RWPE1 (cell line): Measurements from ENCODE around the gene STARD13.

Source experiments
- CTCF ChIA-PET: fragments of 350-600 bp; sonication (Branson Sonifier 250); formaldehyde crosslinking; extraction: SDS; loops from one replicate; lab custom pipeline; 2021; lab: Yijun Ruan, JAX
- POLR2A ChIA-PET: fragments of 400-600 bp; formaldehyde crosslinking; extraction: SDS; loops from one replicate; lab custom pipeline; 2020; ENCODE audit warnings: antibody characterized with exemption; ENCODE audit not compliant: low non-redundant PET; lab: Yijun Ruan, JAX
- DNase-seq: peaks from one replicate; pipeline ENCODE4 v3.0.0; 2012; ENCODE audit warnings: low spot score
- H3K27ac ChIP-seq: fragments of 450-650 bp; 2 replicates; pipeline ENCODE4 v1.5.1; 2017
- CTCF ChIP-seq: fragments of 450-650 bp; conservative IDR thresholded peaks from 2 replicates; pipeline ENCODE4 v1.5.1; 2017; ENCODE audit warnings: low read depth, mild to moderate bottlenecking

The STARD13 gene

GRCh38 chr13:33147832-33148231, 137.7 kb downstream of the STARD13 start:
- CTCF ChIA-PET, result no interaction called here
- H3K27ac ChIP-seq, result no peak overlapping the region
- POLR2A ChIA-PET, result no interaction called here
- no peak for TF ChIP-seq CTCF
- no peak for DNase-seq

GRCh38 chr13:33146843-33147611, 138.5 kb downstream of the STARD13 start:
- H3K27ac ChIP-seq, result no peak overlapping the region
- DNase-seq, result no peak

GRCh38 chr13:33145667-33146066, 139.9 kb downstream of the STARD13 start:
- DNase-seq, result no peak
- TF ChIP-seq CTCF, result no peak
- CTCF ChIA-PET, result no interaction called here
- no peak overlapping the region for H3K27ac ChIP-seq
- POLR2A ChIA-PET, result no interaction called here

More at GRCh38 chr13:33146843-33147611, 138.5 kb downstream of the STARD13 start:
- ChIA-PET POLR2A (no interaction called here), CTCF (interaction anchor here (0.6 to 1.1 kb wide), 2 partner anchors 10 to 1004 kb away, joined by 4 to 6 read pairs; no protein-coding TSS in a partner anchor)
- no peak for TF ChIP-seq CTCF

GRCh38 chr13:33144358-33144784, 141.2 kb downstream of the STARD13 start:
- CTCF ChIA-PET, result interaction anchor here (0.6 kb wide), 1 partner anchor 180 kb away, joined by 3 read pairs; no protein-coding TSS in a partner anchor
- TF ChIP-seq CTCF, result no peak
- DNase-seq, result no peak
- H3K27ac ChIP-seq, result no peak overlapping the region
- POLR2A ChIA-PET, result no interaction called here

GRCh38 chr13:33139780-33140535, 145.6 kb downstream of the STARD13 start:
- no peak for TF ChIP-seq CTCF
- POLR2A ChIA-PET, result no interaction called here
- no peak overlapping the region for H3K27ac ChIP-seq
- no peak for DNase-seq
- CTCF ChIA-PET, result interaction anchor here (0.6 to 0.7 kb wide), 2 partner anchors 554 to 1646 kb away, joined by 3 to 5 read pairs; no protein-coding TSS in a partner anchor

GRCh38 chr13:33139184-33139583, 146.4 kb downstream of the STARD13 start:
- CTCF ChIA-PET, result interaction anchor here (0.6 to 0.7 kb wide), 2 partner anchors 553 to 1645 kb away, joined by 3 to 5 read pairs; no protein-coding TSS in a partner anchor
- TF ChIP-seq CTCF, result no peak
- no peak for DNase-seq
- POLR2A ChIA-PET, result no interaction called here
- no peak overlapping the region for H3K27ac ChIP-seq
